ENCODE data around the gene SLC8A2.
"Not testable (repeated sequence)": the region's sequence is repeated elsewhere in the genome, so short reads cannot be mapped to it uniquely, and the experiment has no call there.

Gene SLC8A2

DNA sequence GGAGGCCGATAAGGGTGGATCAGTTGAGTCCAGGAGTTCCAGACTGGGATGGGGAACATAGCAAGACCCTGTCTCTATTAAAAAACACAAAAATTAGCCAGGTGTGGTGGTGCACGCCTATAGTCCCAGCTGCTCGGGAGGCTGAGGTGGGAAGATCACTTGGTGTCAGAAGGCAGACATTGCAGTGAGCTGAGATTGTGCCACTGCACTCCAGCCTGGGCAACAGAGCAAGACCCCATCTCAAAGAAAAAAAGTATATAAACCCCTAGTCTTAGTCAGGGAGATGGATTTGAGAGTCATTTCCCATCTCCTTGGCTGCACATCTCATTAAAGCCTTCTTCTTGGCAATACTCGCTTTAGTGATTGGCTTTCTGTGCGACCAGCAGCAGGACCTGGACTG lies 87.8 kb downstream of the SLC8A2 start:
- not testable (repeated sequence) for H3K4me1 ChIP-seq (ENCODE audit: control insufficient read depth, insufficient read depth, low read length); H3K27ac ChIP-seq (ENCODE audit: low read depth, low read length); H3K9me3 ChIP-seq (ENCODE audit: control insufficient read depth, insufficient read depth, low read length); H3K4me3 ChIP-seq (ENCODE audit: low read depth, low read length); H3K9ac ChIP-seq (ENCODE audit: low read depth, low read length); H3K27me3 ChIP-seq (ENCODE audit: control insufficient read depth, insufficient read depth, low read length)
- peaks cover 35% of the 10 kb centered on the region for H3K36me3 ChIP-seq (ENCODE audit: control insufficient read depth, insufficient read depth, low read length)

DNA sequence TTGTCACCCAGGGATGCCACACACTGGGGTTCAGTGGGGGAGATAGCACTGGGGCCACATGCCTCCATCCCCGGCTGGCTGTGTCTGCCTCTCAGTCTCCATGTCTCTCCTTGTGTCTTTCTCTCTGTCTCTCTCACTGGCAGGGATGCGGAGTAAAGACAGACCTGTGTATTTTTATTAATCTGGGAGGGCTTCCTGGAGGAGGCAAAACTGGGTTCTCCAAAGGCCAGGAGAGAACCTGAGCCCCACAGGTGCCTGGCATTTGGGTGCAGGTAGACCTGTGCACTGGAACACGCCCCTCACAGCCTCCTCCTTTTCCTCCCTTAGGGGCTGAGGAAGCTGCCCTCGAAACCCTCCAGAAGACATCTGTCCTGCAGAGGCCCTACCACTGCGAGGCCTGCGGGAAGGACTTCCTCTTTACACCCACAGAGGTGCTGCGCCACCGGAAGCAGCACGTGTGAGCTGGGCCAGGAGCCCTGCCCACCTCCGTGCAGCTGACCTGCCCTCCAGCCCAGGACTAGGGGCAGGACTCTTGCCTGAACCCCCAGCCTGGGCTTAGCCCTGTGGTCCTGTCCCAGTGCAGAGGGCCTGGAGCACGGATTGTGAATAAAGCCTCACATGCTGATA lies 89.9 kb downstream of the SLC8A2 start:
- Histone ChIP-seq H3K4me1 (ENCODE audit: control insufficient read depth, insufficient read depth, low read length) (no peaks in the 10 kb centered on the region), H3K36me3 (ENCODE audit: control insufficient read depth, insufficient read depth, low read length) (peaks cover 51% of the 10 kb centered on the region), H3K4me3 (ENCODE audit: low read depth, low read length) (no peak overlapping the region), H3K27ac (ENCODE audit: low read depth, low read length) (no peak overlapping the region), H3K9ac (ENCODE audit: low read depth, low read length) (no peak overlapping the region), H3K27me3 (ENCODE audit: control insufficient read depth, insufficient read depth, low read length) (no peaks in the 10 kb centered on the region), H3K9me3 (ENCODE audit: control insufficient read depth, insufficient read depth, low read length) (no peaks in the 10 kb centered on the region)

DNA sequence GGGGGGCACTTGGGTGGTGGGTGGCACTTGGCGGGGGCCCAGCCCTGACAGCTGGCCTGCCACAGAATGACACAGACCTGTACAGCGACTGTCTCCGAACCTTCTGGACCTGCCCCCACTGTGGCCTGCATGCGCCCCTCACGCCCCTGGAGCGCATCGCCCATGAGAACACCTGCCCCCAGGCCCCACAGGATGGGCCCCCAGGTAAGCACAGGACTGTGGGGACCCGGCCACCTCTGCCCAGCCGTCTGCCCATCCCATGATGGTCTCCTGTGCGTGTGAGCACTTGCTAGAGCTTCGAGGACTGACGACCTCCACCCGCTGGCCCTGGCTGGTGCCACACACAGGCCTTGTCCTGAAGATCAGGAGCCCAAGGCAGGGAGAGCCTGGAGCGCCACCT lies 90.6 kb downstream of the SLC8A2 start:
- Histone ChIP-seq H3K9me3 (ENCODE audit: control insufficient read depth, insufficient read depth, low read length) (no peaks in the 10 kb centered on the region), H3K36me3 (ENCODE audit: control insufficient read depth, insufficient read depth, low read length) (peaks cover 58% of the 10 kb centered on the region), H3K9ac (ENCODE audit: low read depth, low read length) (no peak overlapping the region), H3K4me3 (ENCODE audit: low read depth, low read length) (no peak overlapping the region), H3K27me3 (ENCODE audit: control insufficient read depth, insufficient read depth, low read length) (no peaks in the 10 kb centered on the region), H3K4me1 (ENCODE audit: control insufficient read depth, insufficient read depth, low read length) (no peaks in the 10 kb centered on the region), H3K27ac (ENCODE audit: low read depth, low read length) (no peak overlapping the region)

DNA sequence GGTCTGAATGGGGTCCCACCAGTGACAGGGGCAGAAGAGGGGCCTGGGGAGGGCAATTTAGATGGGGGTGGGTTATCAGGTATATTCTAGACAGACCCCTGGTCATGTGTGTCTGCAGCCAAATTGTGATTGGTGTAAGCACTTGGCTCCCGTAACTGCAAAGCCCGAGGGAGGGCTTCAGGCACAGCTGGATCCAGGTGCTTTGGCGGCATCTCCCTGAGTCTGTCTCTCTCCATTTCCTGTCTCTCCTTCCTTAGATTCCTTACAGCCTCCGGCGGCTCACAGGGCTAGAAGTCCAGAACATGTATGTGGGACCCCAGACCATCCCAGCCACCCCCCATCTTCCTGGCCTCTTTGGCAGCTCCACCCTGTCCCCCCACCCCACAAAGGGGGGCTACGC lies 91.1 kb downstream of the SLC8A2 start:
- Histone ChIP-seq H3K4me1 (ENCODE audit: control insufficient read depth, insufficient read depth, low read length) (no peaks in the 10 kb centered on the region), H3K9me3 (ENCODE audit: control insufficient read depth, insufficient read depth, low read length) (no peaks in the 10 kb centered on the region), H3K9ac (ENCODE audit: low read depth, low read length) (no peak overlapping the region), H3K27ac (ENCODE audit: low read depth, low read length) (no peak overlapping the region), H3K36me3 (ENCODE audit: control insufficient read depth, insufficient read depth, low read length) (peaks cover 63% of the 10 kb centered on the region), H3K4me3 (ENCODE audit: low read depth, low read length) (no peak overlapping the region), H3K27me3 (ENCODE audit: control insufficient read depth, insufficient read depth, low read length) (no peaks in the 10 kb centered on the region)

DNA sequence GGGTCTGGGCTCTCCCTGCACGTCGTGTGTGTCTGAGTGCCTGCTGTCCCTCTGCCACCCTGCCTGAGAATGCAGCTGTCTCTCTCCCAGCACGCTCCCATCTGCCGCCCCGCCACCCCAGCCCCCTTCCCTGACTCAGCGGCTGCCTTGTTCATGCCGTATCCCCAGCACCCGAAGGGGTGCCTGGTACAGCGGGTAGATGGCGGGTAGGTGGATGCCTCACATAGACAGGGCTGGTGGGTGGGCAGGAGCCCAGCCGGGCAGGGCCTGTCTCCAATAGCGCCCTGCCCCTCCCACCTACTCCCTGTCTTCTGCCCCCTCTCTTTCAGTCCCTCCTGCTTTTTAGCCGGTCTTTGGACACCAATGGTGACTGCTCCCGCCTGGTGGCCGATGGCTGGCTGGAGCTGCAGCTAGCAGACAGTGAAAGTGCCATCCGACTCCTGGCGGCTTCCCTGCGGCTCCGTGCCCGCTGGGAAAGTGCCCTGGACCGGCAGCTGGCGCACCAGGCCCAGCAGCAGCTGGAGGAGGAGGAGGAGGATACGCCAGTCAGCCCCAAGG lies 92.2 kb downstream of the SLC8A2 start:
- Histone ChIP-seq H3K9me3 (ENCODE audit: control insufficient read depth, insufficient read depth, low read length) (no peaks in the 10 kb centered on the region), H3K27me3 (ENCODE audit: control insufficient read depth, insufficient read depth, low read length) (no peaks in the 10 kb centered on the region), H3K36me3 (ENCODE audit: control insufficient read depth, insufficient read depth, low read length) (peaks cover 74% of the 10 kb centered on the region), H3K4me1 (ENCODE audit: control insufficient read depth, insufficient read depth, low read length) (no peaks in the 10 kb centered on the region), H3K4me3 (ENCODE audit: low read depth, low read length) (no peak overlapping the region), H3K27ac (ENCODE audit: low read depth, low read length) (no peak overlapping the region), H3K9ac (ENCODE audit: low read depth, low read length) (no peak overlapping the region)

DNA sequence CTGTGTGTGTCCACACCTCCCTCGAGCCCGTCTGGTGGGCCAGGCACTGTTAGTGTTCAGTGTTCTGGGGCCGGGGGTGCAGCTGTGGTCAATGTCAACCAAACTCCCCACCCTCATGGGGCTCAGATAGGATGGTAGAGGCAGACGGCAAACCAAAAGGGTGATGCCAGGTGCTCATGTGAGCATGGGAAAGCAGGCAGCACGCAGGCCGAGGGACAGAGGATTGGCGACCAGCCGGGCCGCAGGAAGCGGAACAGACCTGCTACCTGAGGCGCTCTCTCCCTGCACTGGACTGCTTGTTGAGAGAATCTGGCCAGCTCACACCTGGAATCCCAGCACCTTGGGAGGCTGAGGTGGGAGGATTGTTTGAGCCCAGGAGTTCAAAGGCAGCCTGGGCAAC lies 93.4 kb downstream of the SLC8A2 start:
- Histone ChIP-seq H3K9ac (ENCODE audit: low read depth, low read length) (no peak overlapping the region), H3K27me3 (ENCODE audit: control insufficient read depth, insufficient read depth, low read length) (no peaks in the 10 kb centered on the region), H3K27ac (ENCODE audit: low read depth, low read length) (no peak overlapping the region), H3K36me3 (ENCODE audit: control insufficient read depth, insufficient read depth, low read length) (peaks cover 86% of the 10 kb centered on the region), H3K4me3 (ENCODE audit: low read depth, low read length) (no peak overlapping the region), H3K9me3 (ENCODE audit: control insufficient read depth, insufficient read depth, low read length) (no peaks in the 10 kb centered on the region), H3K4me1 (ENCODE audit: control insufficient read depth, insufficient read depth, low read length) (no peaks in the 10 kb centered on the region)
